ENCODE measurements around the gene LGALS1.
"Not testable (repeated sequence)": the region's sequence is repeated elsewhere in the genome, so short reads cannot be mapped to it uniquely, and the experiment has no call there.

Gene LGALS1

DNA sequence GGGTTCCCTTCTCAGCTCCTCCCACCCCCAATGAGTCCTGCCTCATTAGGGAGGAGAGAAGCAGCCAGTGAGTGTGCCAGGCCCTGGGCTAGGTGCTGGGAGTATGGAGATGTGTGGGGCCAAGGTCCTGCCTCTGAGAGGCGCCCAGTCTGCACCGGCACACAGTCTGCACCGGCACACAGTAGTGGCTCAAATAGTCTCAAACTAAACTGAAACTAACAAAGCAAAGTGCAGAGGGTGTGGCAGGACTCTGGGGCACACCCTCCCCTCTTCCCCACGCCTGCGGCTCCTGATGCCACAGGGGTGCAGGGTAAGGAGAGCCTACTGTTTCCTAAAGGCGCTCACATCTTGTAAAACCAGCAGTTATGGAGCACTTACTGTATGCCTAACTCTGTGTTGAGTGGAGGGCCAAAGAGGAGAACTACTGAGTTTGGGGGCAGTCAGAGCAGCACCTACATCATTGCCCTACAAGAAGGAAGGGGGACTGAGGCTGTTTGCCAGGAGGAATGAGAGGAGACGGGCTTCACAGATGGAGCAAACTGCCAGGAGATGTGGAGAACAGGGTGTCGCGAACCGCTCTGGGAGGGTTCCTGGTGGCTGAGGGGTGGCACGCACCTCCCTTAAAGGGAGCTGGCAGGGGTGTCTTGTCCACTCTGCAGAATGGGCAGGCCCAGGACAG lies 36.9 kb upstream of the LGALS1 start:
- peak overlapping the region; percentile 83 for H3K27ac ChIP-seq
- DNase-seq (ENCODE audit: low read depth, low spot score), result no peak

- H3K27ac ChIP-seq, result peak within 1 kb of the TSS; percentile 83
These were observed 36.2 kb upstream of the LGALS1 start, which contains the start of gene SH3BP1 for GRCh38 chr22:37639070-37639760. Gene SH3BP1, plus strand, starts transcription at chr22:37639669. Its CDS starts 119 bp downstream, at chr22:37639788.

DNA sequence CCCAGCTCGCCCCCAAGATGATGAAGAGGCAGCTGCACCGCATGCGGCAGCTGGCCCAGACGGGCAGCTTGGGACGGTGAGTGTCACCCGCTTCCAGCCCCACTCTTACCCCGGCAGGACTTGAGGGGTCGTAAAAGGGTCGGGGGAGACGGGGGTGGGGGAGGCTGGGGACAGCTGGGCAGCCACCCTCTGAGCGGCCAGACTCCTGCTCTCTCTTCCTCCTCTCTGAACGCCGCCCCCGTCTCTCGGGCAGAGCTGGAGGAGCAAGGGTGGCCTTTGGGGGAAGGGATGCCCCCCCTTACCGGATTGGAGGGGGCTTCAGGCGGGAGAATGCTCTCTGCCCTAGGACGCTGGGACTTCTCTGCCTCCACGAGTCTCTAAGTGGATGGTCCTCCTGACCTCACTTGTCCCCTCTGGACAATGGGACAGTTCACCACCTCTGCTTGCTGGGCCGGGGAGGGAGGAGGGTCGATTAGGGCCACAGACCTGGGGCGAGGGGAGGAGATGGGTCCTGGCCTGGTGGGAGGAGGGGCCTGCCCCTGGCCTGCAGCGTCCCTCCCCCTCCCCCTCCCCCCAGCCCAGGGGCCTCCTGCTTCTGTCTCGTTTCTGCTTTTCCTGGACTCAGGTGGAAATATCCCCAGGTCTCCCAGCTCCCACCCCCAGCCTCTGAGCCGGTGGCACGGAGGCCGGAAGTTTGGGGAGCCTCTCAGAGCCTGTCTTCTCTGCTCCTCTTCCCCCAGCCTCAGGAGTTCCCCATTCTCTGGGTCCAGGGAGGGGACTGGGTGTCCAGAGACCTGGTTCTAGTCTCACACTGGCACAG lies 35.5 kb upstream of the LGALS1 start:
- peak overlapping the region; percentile 83 for H3K27ac ChIP-seq
- DNase-seq (ENCODE audit: low read depth, low spot score), result no peak

More at GRCh38 chr22:37639070-37639760, 36.2 kb upstream of the LGALS1 start, which contains the start of gene SH3BP1:
- DNase-seq (ENCODE audit: low read depth, low spot score), result no peak

GRCh38 chr22:37640591-37641560 lies 34.6 kb upstream of the LGALS1 start:
- DNase-seq (ENCODE audit: low read depth, low spot score), result no peak
- H3K27ac ChIP-seq, result peak overlapping the region; percentile 83

- DNase-seq (ENCODE audit: low read depth, low spot score), result no peak
- H3K27ac ChIP-seq, result peak overlapping the region; percentile 83
These were observed 33.9 kb upstream of the LGALS1 start for GRCh38 chr22:37641561-37641949.

DNA sequence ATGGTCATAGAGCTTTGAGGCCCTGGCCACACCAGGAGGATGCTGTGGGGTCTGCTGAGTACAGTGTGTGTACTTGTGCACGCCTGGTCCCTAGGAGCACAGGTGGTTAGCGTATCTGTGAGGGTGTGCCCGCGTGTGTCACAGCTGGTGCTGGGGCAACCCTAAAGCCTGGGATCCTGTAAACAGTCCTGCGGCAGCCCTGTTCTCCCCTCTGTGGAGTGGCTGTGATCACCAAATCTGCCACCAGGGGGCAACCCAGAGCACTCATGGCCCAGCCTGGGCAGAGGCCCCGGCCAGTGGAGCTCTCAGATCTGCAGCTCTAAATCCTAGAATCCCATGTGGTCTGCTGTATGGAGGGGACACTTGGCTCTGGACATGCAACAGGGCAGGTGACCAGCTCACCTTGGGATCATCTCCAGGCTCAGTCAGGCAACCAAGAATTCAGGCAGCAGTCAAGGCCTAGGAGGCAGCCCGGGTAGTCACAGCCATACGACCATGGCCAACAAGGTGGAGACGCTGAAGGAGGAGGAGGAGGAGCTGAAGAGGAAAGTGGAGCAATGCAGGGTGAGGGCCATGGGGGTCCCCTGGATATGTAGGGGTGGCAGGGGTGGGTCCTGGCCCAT lies 32.1 kb upstream of the LGALS1 start:
- DNase-seq (ENCODE audit: low read depth, low spot score), result no peak
- H3K27ac ChIP-seq, result no peak overlapping the region

DNA sequence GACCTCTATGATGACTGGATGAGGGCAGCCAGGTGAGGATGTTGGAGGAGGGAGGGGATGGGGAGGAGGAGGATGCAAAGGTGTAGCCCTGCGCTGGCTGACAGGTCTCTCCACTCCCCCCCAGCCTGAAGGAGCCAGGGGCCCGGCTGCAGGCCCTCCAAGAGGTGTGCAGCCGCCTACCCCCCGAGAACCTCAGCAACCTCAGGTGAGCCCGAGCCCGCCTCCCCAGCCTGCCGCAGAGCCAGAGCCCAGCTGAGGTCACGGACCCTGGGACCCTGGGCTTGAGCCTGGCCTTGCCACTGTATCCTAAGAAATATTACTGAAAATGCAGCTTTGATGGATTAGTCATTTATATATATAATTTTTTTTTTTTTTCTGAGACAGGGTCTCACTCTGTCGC lies 28.1 kb upstream of the LGALS1 start:
- no peak overlapping the region for H3K27ac ChIP-seq
- no peak for DNase-seq (ENCODE audit: low read depth, low spot score)

DNA sequence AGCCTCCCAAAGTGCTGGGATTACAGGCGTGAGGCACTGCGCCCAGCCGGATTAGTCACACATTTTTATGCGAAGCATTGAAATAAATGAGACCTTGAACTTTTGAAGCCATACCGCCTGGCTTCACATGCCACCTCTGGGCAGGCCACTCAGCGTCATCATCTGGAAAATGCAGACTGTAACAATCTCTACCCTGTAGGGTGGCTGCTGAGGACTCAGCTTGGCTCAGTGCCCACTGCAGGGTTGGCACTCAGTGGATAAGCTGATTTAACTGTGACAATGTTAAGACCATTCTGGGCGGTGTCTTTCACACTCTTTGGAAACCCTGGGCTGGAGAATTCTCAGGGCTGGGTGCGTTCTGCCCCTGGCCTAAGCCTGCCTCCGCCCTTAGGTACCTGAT lies 27.5 kb upstream of the LGALS1 start:
- H3K27ac ChIP-seq, result no peak overlapping the region
- DNase-seq (ENCODE audit: low read depth, low spot score), result no peak

DNA sequence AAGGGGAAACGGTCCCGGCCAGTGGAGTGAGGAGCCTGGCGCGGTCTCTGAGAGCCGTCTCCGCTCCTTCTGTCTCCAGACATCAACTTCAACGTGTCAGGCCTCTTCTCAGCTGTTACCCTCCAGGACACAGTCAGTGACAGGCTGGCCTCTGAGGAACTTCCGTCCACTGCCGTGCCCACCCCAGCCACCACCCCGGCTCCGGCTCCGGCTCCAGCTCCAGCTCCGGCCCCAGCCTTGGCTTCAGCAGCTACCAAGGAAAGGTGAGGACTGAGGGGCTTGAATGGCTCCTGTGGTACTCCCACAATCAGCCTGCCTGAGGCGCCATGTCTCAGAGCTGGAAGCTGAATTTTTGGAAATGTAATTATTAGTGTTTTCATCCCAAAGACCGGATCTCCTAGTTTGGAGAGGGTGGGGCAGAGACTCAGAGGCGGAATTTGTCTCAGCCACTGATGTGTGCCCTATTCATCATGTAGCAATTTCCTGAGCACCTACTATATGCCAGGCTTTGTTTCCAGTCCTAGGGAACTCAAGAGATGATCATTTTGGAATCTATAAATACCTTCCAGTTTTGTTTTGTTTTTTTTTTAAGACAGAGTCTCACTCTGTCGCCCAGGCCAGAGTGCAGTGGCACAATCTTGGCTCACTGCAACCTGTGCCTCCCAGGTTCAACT lies 24.8 kb upstream of the LGALS1 start:
- H3K27ac ChIP-seq, result no peak overlapping the region
- DNase-seq (ENCODE audit: low read depth, low spot score), result no peak

DNA sequence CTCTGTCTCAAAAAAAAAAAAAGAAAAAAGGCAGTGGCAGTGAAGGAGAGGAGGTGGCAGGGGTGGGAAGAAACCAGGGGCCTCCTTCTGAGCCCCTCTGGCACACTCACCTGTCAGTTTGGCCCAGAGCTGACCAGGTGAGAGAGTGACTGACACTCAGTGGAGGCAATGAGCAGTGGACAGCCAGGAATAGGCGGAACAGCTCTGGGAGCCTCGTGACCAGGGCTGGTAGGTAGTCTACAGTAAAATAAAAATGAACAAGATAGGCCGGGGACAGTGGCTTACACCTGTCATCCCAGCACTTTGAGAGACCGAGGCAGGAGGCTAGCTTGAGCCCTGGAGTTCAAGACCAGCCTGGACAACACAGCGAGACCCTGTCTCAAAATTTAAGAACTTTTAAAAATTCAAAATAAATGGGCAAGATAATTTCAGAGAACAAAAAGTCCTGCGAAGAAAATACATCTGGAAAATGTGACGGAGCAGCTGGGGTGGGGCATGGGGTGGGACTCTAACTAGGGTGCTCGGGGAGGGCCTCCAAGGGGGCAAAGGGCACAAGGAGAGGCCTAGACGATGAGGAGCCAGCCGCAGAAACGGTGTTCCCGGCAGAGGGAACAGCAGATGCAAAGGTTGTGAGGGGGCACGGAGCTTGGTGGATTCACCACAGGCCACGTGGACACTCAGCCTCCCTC lies 20.7 kb upstream of the LGALS1 start:
- DNase-seq (ENCODE audit: low read depth, low spot score), result no peak
- no peak overlapping the region for H3K27ac ChIP-seq

DNA sequence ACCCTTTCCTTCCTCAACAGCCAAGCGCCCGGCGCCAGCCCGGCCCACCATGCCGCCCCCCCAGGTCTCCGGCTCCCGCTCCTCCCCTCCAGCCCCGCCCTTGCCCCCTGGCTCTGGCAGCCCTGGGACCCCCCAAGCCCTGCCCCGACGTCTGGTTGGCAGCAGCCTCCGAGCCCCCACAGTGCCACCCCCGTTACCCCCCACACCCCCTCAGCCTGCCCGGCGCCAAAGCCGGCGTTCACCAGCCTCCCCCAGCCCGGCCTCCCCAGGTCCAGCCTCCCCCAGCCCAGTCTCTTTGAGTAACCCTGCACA lies 20.2 kb upstream of the LGALS1 start:
- no peak for DNase-seq (ENCODE audit: low read depth, low spot score)
- no peak overlapping the region for H3K27ac ChIP-seq

- not testable (repeated sequence) for DNase-seq (ENCODE audit: low read depth, low spot score); H3K27ac ChIP-seq
These were observed 18.9 kb upstream of the LGALS1 start for GRCh38 chr22:37656583-37656982.

- no peak for DNase-seq (ENCODE audit: low read depth, low spot score)
These were observed 17.8 kb upstream of the LGALS1 start for GRCh38 chr22:37657590-37658132.

GRCh38 chr22:37658133-37659065 lies 17.0 kb upstream of the LGALS1 start, which contains the start of gene PDXP:
Gene PDXP, plus strand, starts transcription at chr22:37658723. Its CDS starts 60 bp downstream, at chr22:37658783.
- DNase-seq (ENCODE audit: low read depth, low spot score), result peak; percentile 100
- H3K27ac ChIP-seq, result peak within 1 kb of the TSS; percentile 25

More at GRCh38 chr22:37657590-37658132, 17.8 kb upstream of the LGALS1 start:
- peak overlapping the region; percentile 25 for H3K27ac ChIP-seq

DNA sequence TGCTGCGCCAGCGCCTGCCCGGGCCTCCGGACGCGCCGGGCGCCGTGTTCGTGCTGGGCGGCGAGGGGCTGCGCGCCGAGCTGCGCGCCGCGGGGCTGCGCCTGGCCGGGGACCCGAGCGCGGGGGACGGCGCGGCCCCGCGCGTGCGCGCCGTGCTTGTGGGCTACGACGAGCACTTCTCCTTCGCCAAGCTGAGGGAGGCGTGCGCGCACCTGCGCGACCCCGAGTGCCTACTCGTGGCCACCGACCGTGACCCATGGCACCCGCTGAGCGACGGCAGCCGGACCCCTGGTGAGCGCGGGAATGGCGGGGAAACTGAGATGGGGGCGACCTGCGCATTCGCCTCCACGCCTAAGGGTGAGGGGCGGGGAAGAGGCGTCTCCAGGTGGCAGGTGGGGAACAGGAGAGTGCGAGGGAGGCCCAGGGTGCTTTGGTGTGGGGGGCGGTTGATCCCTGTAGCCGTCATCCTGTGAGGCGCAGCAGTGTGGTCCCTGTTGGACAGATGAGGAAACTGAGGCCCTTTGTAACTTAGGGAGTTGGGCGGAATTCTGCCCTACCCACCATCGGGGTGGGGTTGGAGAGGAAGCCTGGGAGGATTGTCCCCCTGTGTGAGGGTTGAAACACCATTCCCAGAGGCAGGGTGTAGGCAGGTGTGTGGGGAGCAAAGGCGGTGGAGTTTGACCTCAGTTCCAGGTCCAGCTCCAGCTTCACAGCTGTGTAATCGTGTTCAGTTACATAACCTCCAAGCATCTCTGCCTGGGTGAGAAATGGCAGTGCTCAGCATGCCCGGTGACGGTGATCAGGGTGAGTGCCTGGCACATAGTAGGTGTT lies 16.2 kb upstream of the LGALS1 start:
- H3K27ac ChIP-seq, result no peak overlapping the region
- no peak for DNase-seq (ENCODE audit: low read depth, low spot score)
